Thymus (tissue), 14 donors: ENCODE results near the gene LRR1. TPM values are rescaled to one million over a fixed set of nuclear protein-coding genes. Genes with fewer than 3 reads are reported as not detected.

Source experiments
- DNase-seq, 9 donors: peaks; one replicate each; pipeline ENCODE4 v3.0.0-alpha.2; 2013; ENCODE audit warnings: low spot score in 9 of 9, low read depth in 6 of 9, missing footprints in 1 of 9
- H3K27ac ChIP-seq, 2 donors: one replicate each; pipeline ENCODE4 v1.5.1; 2013; ENCODE audit warnings: control low read depth in 1 of 2, low read depth in 1 of 2, low read length in 1 of 2, mild to moderate bottlenecking in 1 of 2, moderate library complexity in 1 of 2
- H3K27me3 ChIP-seq, 2 donors: one replicate each; pipeline ENCODE4 v1.5.1; 2013; ENCODE audit warnings: low read length in 1 of 2; ENCODE audit not compliant: control insufficient read depth in 2 of 2, insufficient read depth in 1 of 2
- H3K36me3 ChIP-seq, 2 donors: one replicate each; pipeline ENCODE4 v1.5.1; 2013; ENCODE audit warnings: low read length in 1 of 2, mild to moderate bottlenecking in 1 of 2, moderate library complexity in 1 of 2; ENCODE audit not compliant: control insufficient read depth in 2 of 2, insufficient read depth in 2 of 2
- H3K4me1 ChIP-seq, 2 donors: one replicate each; pipeline ENCODE4 v1.5.1; 2013; ENCODE audit warnings: low read length in 2 of 2; ENCODE audit not compliant: control insufficient read depth in 2 of 2, insufficient read depth in 2 of 2
- H3K4me3 ChIP-seq, 2 donors: one replicate each; pipeline ENCODE4 v1.5.1; 2013; ENCODE audit warnings: low read length in 2 of 2, control low read depth in 1 of 2, mild to moderate bottlenecking in 1 of 2
- H3K9me3 ChIP-seq, 2 donors: one replicate each; pipeline ENCODE4 v1.5.1; 2013; ENCODE audit warnings: low read length in 1 of 2, mild to moderate bottlenecking in 1 of 2; ENCODE audit not compliant: control insufficient read depth in 2 of 2, insufficient read depth in 1 of 2
- WGBS: extraction: QIAGEN DNeasy Blood & Tissue Kit; methylation state at CpG from one replicate; pipeline ENCODE4 v1.1.7; 2013; 5-methylcytosine and 5-hydroxymethylcytosine counted together
- long read RNA-seq, 10 donors: transcript quantifications; one replicate each; lab custom pipeline, GENCODE V29; 2026
- polyA plus RNA-seq: library from polyadenylated mRNA; stranded (reverse); fragments of 200-250 nt; gene quantifications from one replicate; pipeline ENCODE4 v1.2.3, GENCODE V29; 2013
- total RNA-seq: library from RNA; stranded (reverse); fragments of 120-200 nt; gene quantifications from one replicate; pipeline ENCODE4 v1.2.4, GENCODE V29; 2013
- donor health status: healthy.

Gene LRR1, protein sequence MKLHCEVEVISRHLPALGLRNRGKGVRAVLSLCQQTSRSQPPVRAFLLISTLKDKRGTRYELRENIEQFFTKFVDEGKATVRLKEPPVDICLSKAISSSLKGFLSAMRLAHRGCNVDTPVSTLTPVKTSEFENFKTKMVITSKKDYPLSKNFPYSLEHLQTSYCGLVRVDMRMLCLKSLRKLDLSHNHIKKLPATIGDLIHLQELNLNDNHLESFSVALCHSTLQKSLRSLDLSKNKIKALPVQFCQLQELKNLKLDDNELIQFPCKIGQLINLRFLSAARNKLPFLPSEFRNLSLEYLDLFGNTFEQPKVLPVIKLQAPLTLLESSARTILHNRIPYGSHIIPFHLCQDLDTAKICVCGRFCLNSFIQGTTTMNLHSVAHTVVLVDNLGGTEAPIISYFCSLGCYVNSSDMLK
- total RNA-seq: 46.1 TPM
- 17.0 TPM for polyA plus RNA-seq
- long read RNA-seq, donor 1, partial matches to known transcripts: 0 of 2 reads
- long read RNA-seq, donor 1, other reads (novel, unspliced or antisense): 0 of 2 reads
- long read RNA-seq, donor 2: 0 reads
- long read RNA-seq, donor 3, transcript LRR1-202 (3 exons, 957 nt): major isoform, 20 of 37 reads
- long read RNA-seq, donor 3, transcript LRR1-201 (4 exons, 1,745 nt): minor isoform, 11 of 37 reads
- long read RNA-seq, donor 3, partial matches to known transcripts: 6 of 37 reads
- long read RNA-seq, donor 3, other reads (novel, unspliced or antisense): 0 of 37 reads
- long read RNA-seq, donor 4, partial matches to known transcripts: 5 of 11 reads
- long read RNA-seq, donor 4, other reads (novel, unspliced or antisense): 0 of 11 reads
- long read RNA-seq, donor 5, transcript LRR1-201 (4 exons, 1,745 nt): major isoform, 10 of 25 reads
- long read RNA-seq, donor 5, transcript LRR1-202 (3 exons, 957 nt): minor isoform, 9 of 25 reads
- long read RNA-seq, donor 5, partial matches to known transcripts: 6 of 25 reads
- long read RNA-seq, donor 5, other reads (novel, unspliced or antisense): 0 of 25 reads
- long read RNA-seq, donor 6, transcript LRR1-202 (3 exons, 957 nt): minor isoform, 9 of 19 reads
- long read RNA-seq, donor 6, transcript LRR1-201 (4 exons, 1,745 nt): major isoform, 10 of 19 reads
- long read RNA-seq, donor 6, partial matches to known transcripts: 0 of 19 reads
- long read RNA-seq, donor 6, other reads (novel, unspliced or antisense): 0 of 19 reads
- long read RNA-seq, donor 7, transcript LRR1-202 (3 exons, 957 nt): minor isoform, 7 of 29 reads
- long read RNA-seq, donor 7, transcript LRR1-201 (4 exons, 1,745 nt): major isoform, 8 of 29 reads
- long read RNA-seq, donor 7, partial matches to known transcripts: 14 of 29 reads
- long read RNA-seq, donor 7, other reads (novel, unspliced or antisense): 0 of 29 reads
- long read RNA-seq, donor 8, transcript LRR1-202 (3 exons, 957 nt): major isoform, 6 of 8 reads
- long read RNA-seq, donor 8, partial matches to known transcripts: 0 of 8 reads
- long read RNA-seq, donor 8, other reads (novel, unspliced or antisense): 0 of 8 reads
- long read RNA-seq, donor 9, transcript LRR1-202 (3 exons, 957 nt): major isoform, 8 of 10 reads
- long read RNA-seq, donor 9, partial matches to known transcripts: 0 of 10 reads
- long read RNA-seq, donor 9, other reads (novel, unspliced or antisense): 0 of 10 reads
- long read RNA-seq, donor 10, transcript LRR1-202 (3 exons, 957 nt): major isoform, 11 of 14 reads
- long read RNA-seq, donor 10, partial matches to known transcripts: 0 of 14 reads
- long read RNA-seq, donor 10, other reads (novel, unspliced or antisense): 0 of 14 reads

GRCh38 chr14:49598485-49599300 lies at the start of gene LRR1:
Gene LRR1, plus strand, starts transcription at chr14:49598940. Its CDS starts 81 bp downstream, at chr14:49599021.
- Histone ChIP-seq H3K27ac (peak within 1 kb of the TSS; percentile 94 to 99), H3K36me3 (peaks cover 0 to 23% of the 10 kb centered on the region in 2 donors), H3K27me3 (no peaks in the 10 kb centered on the region), H3K4me3 (peak within 1 kb of the TSS; percentile 65 to 88), H3K4me1 (peaks cover 0 to 16% of the 10 kb centered on the region in 2 donors), H3K9me3 (no peaks in the 10 kb centered on the region)
- peak; percentile 65 to 92 (median 81) for DNase-seq
- under 1% methylated on average over 77 of the region's 77 CpGs for WGBS

- Histone ChIP-seq H3K4me3 (no peak overlapping the region), H3K36me3 (no peaks in the 10 kb centered on the region), H3K27me3 (no peaks in the 10 kb centered on the region), H3K9me3 (no peaks in the 10 kb centered on the region), H3K27ac (no peak overlapping the region), H3K4me1 (no peaks in the 10 kb centered on the region)
- 28% methylated on average over 1 of the region's 1 CpG for WGBS
- DNase-seq: no peak
Measured at GRCh38 chr14:49549446-49549845, 49.3 kb upstream of the LRR1 start.

GRCh38 chr14:49549881-49550280 lies 48.9 kb upstream of the LRR1 start:
- Histone ChIP-seq H3K27ac (no peak overlapping the region), H3K9me3 (no peaks in the 10 kb centered on the region), H3K27me3 (no peaks in the 10 kb centered on the region), H3K4me3 (no peak overlapping the region), H3K4me1 (no peaks in the 10 kb centered on the region), H3K36me3 (no peaks in the 10 kb centered on the region)
- no peak for DNase-seq
- WGBS: 89% methylated on average over 4 of the region's 4 CpGs

- Histone ChIP-seq H3K27ac (no peak overlapping the region), H3K9me3 (no peaks in the 10 kb centered on the region), H3K27me3 (no peaks in the 10 kb centered on the region), H3K36me3 (no peaks in the 10 kb centered on the region), H3K4me1 (no peaks in the 10 kb centered on the region), H3K4me3 (no peak overlapping the region)
- no peak for DNase-seq
- 86% methylated on average over 5 of the region's 5 CpGs for WGBS
Measured at GRCh38 chr14:49550286-49551184, 48.2 kb upstream of the LRR1 start.

- Histone ChIP-seq H3K4me3 (no peak overlapping the region), H3K4me1 (no peaks in the 10 kb centered on the region), H3K9me3 (no peaks in the 10 kb centered on the region), H3K27me3 (no peaks in the 10 kb centered on the region), H3K27ac (no peak overlapping the region), H3K36me3 (no peaks in the 10 kb centered on the region)
- WGBS: 95% methylated on average over 2 of the region's 2 CpGs
- DNase-seq: no peak
Measured at GRCh38 chr14:49551569-49551968, 47.2 kb upstream of the LRR1 start.

- Histone ChIP-seq H3K4me1 (no peaks in the 10 kb centered on the region), H3K27ac (no peak overlapping the region), H3K4me3 (no peak overlapping the region), H3K27me3 (no peaks in the 10 kb centered on the region), H3K36me3 (no peaks in the 10 kb centered on the region), H3K9me3 (no peaks in the 10 kb centered on the region)
- DNase-seq: no peak
Measured at GRCh38 chr14:49553106-49553505, 45.6 kb upstream of the LRR1 start.

- WGBS: 65% methylated on average over 3 of the region's 3 CpGs
- no peak overlapping the region for H3K27ac ChIP-seq
- no peaks in the 10 kb centered on the region for H3K27me3 ChIP-seq
- DNase-seq: no peak
- no peaks in the 10 kb centered on the region for H3K4me1 ChIP-seq
- H3K36me3 ChIP-seq: no peaks in the 10 kb centered on the region
- H3K9me3 ChIP-seq: no peaks in the 10 kb centered on the region
- no peak overlapping the region for H3K4me3 ChIP-seq
Measured at GRCh38 chr14:49553892-49554291, 44.8 kb upstream of the LRR1 start.
